DMS153 treated with DMSO at 0.1 percent for 48 hours (cell line): ENCODE results near the gene DIAPH2.

Experiments
- DNase-seq: peaks from one replicate; lab custom pipeline; 2025; ENCODE audit not compliant: unreplicated experiment; lab: John Stamatoyannopoulos, UW

The DIAPH2 gene

GRCh38 chrX:97284531-97284930 is 599.9 kb downstream of the DIAPH2 start:
- DNase-seq, result no peak

- DNase-seq, result no peak
These were observed 605.6 kb downstream of the DIAPH2 start for GRCh38 chrX:97290199-97290598.

- no peak for DNase-seq
These were observed 609.4 kb downstream of the DIAPH2 start for GRCh38 chrX:97294041-97294440.

- no peak for DNase-seq
These were observed 611.3 kb downstream of the DIAPH2 start for GRCh38 chrX:97295954-97296353.

GRCh38 chrX:97306771-97307470 is 622.3 kb downstream of the DIAPH2 start:
- DNase-seq, result no peak

GRCh38 chrX:97308171-97308570 is 623.5 kb downstream of the DIAPH2 start:
- no peak for DNase-seq

GRCh38 chrX:97309487-97310116 is 625.0 kb downstream of the DIAPH2 start:
- DNase-seq, result no peak

GRCh38 chrX:97310373-97310772 is 625.7 kb downstream of the DIAPH2 start:
- DNase-seq, result no peak

GRCh38 chrX:97311066-97311778 is 626.6 kb downstream of the DIAPH2 start:
- DNase-seq, result no peak

GRCh38 chrX:97314345-97314744 is 629.7 kb downstream of the DIAPH2 start:
- DNase-seq, result no peak

GRCh38 chrX:97315939-97316338 is 631.3 kb downstream of the DIAPH2 start:
- no peak for DNase-seq

- DNase-seq, result no peak
These were observed 635.7 kb downstream of the DIAPH2 start for GRCh38 chrX:97320305-97320704.

GRCh38 chrX:97322401-97322800 is 637.8 kb downstream of the DIAPH2 start:
- no peak for DNase-seq

GRCh38 chrX:97326456-97326855 is 641.8 kb downstream of the DIAPH2 start:
- no peak for DNase-seq

- no peak for DNase-seq
These were observed 644.3 kb downstream of the DIAPH2 start for GRCh38 chrX:97328853-97329390.

GRCh38 chrX:97330151-97330550 is 645.5 kb downstream of the DIAPH2 start:
- DNase-seq, result no peak

- DNase-seq, result no peak
These were observed 648.3 kb downstream of the DIAPH2 start for GRCh38 chrX:97332963-97333362.

- no peak for DNase-seq
These were observed 650.2 kb downstream of the DIAPH2 start for GRCh38 chrX:97334850-97335249.

- no peak for DNase-seq
These were observed 660.1 kb downstream of the DIAPH2 start for GRCh38 chrX:97344724-97345123.

- no peak for DNase-seq
These were observed 674.3 kb downstream of the DIAPH2 start for GRCh38 chrX:97358941-97359340.

- no peak for DNase-seq
These were observed 679.2 kb downstream of the DIAPH2 start for GRCh38 chrX:97363843-97364242.

- no peak for DNase-seq
These were observed 681.6 kb downstream of the DIAPH2 start for GRCh38 chrX:97366237-97366636.
